ENCODE data around the gene BOLL. TPM values are rescaled to one million over a fixed set of nuclear protein-coding genes. Genes with fewer than 3 reads are reported as not detected.

Gene BOLL
- total RNA-seq, 1 donor from 2014 or later: not detected

- Mint-ChIP-seq H3K27ac (ENCODE audit: unreplicated experiment) (no peak overlapping the region), H3K36me3 (ENCODE audit: unreplicated experiment) (peaks cover 3% of the 10 kb centered on the region), H3K4me3 (ENCODE audit: unreplicated experiment) (peak overlapping the region; percentile 43), H3K9me3 (ENCODE audit: unreplicated experiment) (peaks cover 8% of the 10 kb centered on the region), H3K4me1 (ENCODE audit: low read depth, unreplicated experiment) (peaks cover 37% of the 10 kb centered on the region), H3K27me3 (ENCODE audit: unreplicated experiment) (peaks cover 7% of the 10 kb centered on the region)
- DNase-seq: no peak
- TF ChIP-seq, protein P1, sequence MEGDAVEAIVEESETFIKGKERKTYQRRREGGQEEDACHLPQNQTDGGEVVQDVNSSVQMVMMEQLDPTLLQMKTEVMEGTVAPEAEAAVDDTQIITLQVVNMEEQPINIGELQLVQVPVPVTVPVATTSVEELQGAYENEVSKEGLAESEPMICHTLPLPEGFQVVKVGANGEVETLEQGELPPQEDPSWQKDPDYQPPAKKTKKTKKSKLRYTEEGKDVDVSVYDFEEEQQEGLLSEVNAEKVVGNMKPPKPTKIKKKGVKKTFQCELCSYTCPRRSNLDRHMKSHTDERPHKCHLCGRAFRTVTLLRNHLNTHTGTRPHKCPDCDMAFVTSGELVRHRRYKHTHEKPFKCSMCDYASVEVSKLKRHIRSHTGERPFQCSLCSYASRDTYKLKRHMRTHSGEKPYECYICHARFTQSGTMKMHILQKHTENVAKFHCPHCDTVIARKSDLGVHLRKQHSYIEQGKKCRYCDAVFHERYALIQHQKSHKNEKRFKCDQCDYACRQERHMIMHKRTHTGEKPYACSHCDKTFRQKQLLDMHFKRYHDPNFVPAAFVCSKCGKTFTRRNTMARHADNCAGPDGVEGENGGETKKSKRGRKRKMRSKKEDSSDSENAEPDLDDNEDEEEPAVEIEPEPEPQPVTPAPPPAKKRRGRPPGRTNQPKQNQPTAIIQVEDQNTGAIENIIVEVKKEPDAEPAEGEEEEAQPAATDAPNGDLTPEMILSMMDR (IDR thresholded peaks at IDR 0.05; ENCODE audit: partially characterized antibody, unreplicated experiment): peak; percentile 58
Measured at GRCh38 chr2:197803033-197803444, 17.9 kb upstream of the BOLL start.

GRCh38 chr2:197801033-197801432, 15.9 kb upstream of the BOLL start:
- H3K36me3 Mint-ChIP-seq (ENCODE audit: unreplicated experiment): peaks cover 8% of the 10 kb centered on the region
- no peak overlapping the region for H3K4me3 Mint-ChIP-seq (ENCODE audit: unreplicated experiment)
- TF ChIP-seq, protein P1 (IDR thresholded peaks at IDR 0.05; ENCODE audit: partially characterized antibody, unreplicated experiment): no peak
- DNase-seq: no peak
- H3K4me1 Mint-ChIP-seq (ENCODE audit: low read depth, unreplicated experiment): peaks cover 40% of the 10 kb centered on the region
- peaks cover 8% of the 10 kb centered on the region for H3K9me3 Mint-ChIP-seq (ENCODE audit: unreplicated experiment)
- peaks cover 7% of the 10 kb centered on the region for H3K27me3 Mint-ChIP-seq (ENCODE audit: unreplicated experiment)
- H3K27ac Mint-ChIP-seq (ENCODE audit: unreplicated experiment): no peak overlapping the region

- H3K9me3 Mint-ChIP-seq (ENCODE audit: unreplicated experiment): peaks cover 1% of the 10 kb centered on the region
- peak overlapping the region; percentile 79 for H3K4me3 Mint-ChIP-seq (ENCODE audit: unreplicated experiment)
- H3K27me3 Mint-ChIP-seq (ENCODE audit: unreplicated experiment): peaks cover 2% of the 10 kb centered on the region
- TF ChIP-seq, protein P1 (IDR thresholded peaks at IDR 0.05; ENCODE audit: partially characterized antibody, unreplicated experiment): no peak
- H3K4me1 Mint-ChIP-seq (ENCODE audit: low read depth, unreplicated experiment): peaks cover 38% of the 10 kb centered on the region
- H3K27ac Mint-ChIP-seq (ENCODE audit: unreplicated experiment): peak overlapping the region; percentile 92
- DNase-seq: peak; percentile 52
- peaks cover 13% of the 10 kb centered on the region for H3K36me3 Mint-ChIP-seq (ENCODE audit: unreplicated experiment)
Measured at GRCh38 chr2:197800091-197800490, 15.0 kb upstream of the BOLL start.

GRCh38 chr2:197799068-197799467, 13.9 kb upstream of the BOLL start:
- TF ChIP-seq, protein P1 (IDR thresholded peaks at IDR 0.05; ENCODE audit: partially characterized antibody, unreplicated experiment): no peak
- no peak for DNase-seq
- H3K4me3 Mint-ChIP-seq (ENCODE audit: unreplicated experiment): peak overlapping the region; percentile 79

DNA sequence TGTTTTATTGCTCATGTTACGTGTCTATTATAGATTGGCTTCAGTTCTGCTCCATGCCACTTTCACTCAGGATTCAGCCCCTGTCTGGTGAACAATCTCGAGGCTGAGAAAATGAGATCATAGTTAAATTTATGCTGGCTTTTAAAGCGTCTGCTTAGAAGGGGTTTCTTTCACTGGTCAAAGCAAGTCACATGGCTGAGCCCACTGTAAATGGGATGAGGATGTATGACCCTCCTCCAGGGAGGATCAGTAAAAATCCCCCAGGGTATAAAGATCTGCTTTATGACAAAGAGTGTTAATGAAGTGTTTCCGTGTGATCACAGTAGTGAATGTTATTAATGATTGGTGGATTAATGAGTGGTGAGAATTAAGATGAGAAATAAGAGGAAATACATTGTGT, 13.1 kb upstream of the BOLL start:
- H3K4me1 Mint-ChIP-seq (ENCODE audit: low read depth, unreplicated experiment): peaks cover 32% of the 10 kb centered on the region
- H3K36me3 Mint-ChIP-seq (ENCODE audit: unreplicated experiment): peaks cover 14% of the 10 kb centered on the region
- DNase-seq: peak; percentile 32
- peak overlapping the region; percentile 89 for H3K27ac Mint-ChIP-seq (ENCODE audit: unreplicated experiment)
- H3K27me3 Mint-ChIP-seq (ENCODE audit: unreplicated experiment): no peaks in the 10 kb centered on the region
- peak overlapping the region; percentile 62 for H3K4me3 Mint-ChIP-seq (ENCODE audit: unreplicated experiment)
- peaks cover 1% of the 10 kb centered on the region for H3K9me3 Mint-ChIP-seq (ENCODE audit: unreplicated experiment)
- TF ChIP-seq, protein P1 (IDR thresholded peaks at IDR 0.05; ENCODE audit: partially characterized antibody, unreplicated experiment): no peak

More at GRCh38 chr2:197799068-197799467, 13.9 kb upstream of the BOLL start:
- peaks cover 36% of the 10 kb centered on the region for H3K4me1 Mint-ChIP-seq (ENCODE audit: low read depth, unreplicated experiment)
- H3K9me3 Mint-ChIP-seq (ENCODE audit: unreplicated experiment): peaks cover 1% of the 10 kb centered on the region
- peak overlapping the region; percentile 71 for H3K27ac Mint-ChIP-seq (ENCODE audit: unreplicated experiment)
- H3K27me3 Mint-ChIP-seq (ENCODE audit: unreplicated experiment): peaks cover 2% of the 10 kb centered on the region
- peaks cover 14% of the 10 kb centered on the region for H3K36me3 Mint-ChIP-seq (ENCODE audit: unreplicated experiment)
